K562 (cell line): ENCODE data around the gene TSHR. TPM values are rescaled to one million over a fixed set of nuclear protein-coding genes. Genes with fewer than 3 reads are reported as not detected.

Source experiments
- ATAC-seq: fragments of 200-7000 bp; cut with Tn5 transposase; 3 replicates; pipeline ENCODE4 v1.9.1; 2020; ENCODE audit warnings: moderate library complexity
- BruUV-seq: library from RNA; stranded (reverse); fragments of 400-500 nt; replicated peaks from 2 replicates; lab custom pipeline; 2021; lab: Mats Ljungman, UMichigan
- CTCF ChIA-PET: fragments of 300-600 bp; formaldehyde crosslinking; extraction: SDS; loops from one replicate; lab custom pipeline; 2021; ENCODE audit warnings: low intra/inter-chr PET ratio; lab: Yijun Ruan, JAX
- POLR2A ChIA-PET: fragments of 300-600, 350-650 bp; sonication (Branson Sonifier 250); formaldehyde crosslinking; extraction: SDS; loops from one replicate; lab custom pipeline; 2021; ENCODE audit warnings: antibody characterized with exemption, inconsistent platforms; lab: Yijun Ruan, JAX
- DNase-seq, 4 experiments: peaks; one replicate each; pipeline versions ENCODE4 v3.0.0 to v3.0.0-alpha.2; 2011 to 2018; ENCODE audit warnings: low spot score in 3 of 4, mixed read lengths in 3 of 4; ENCODE audit errors: extremely low read depth in 1 of 4
- FAIRE-seq: peaks from 2 replicates; lab custom pipeline; 2011; peaks lifted over from hg19 to GRCh38; lab: Jason Lieb, UNC
- H2AFZ ChIP-seq: 2 replicates; pipeline ENCODE4 v1.6.0; 2011; ENCODE audit warnings: low read depth, low read length, control low read depth, inconsistent platforms
- H3K27ac ChIP-seq: fragments of 200-600 bp; 3 replicates; pipeline ENCODE4 v1.8.0; 2011; ENCODE audit warnings: low read depth, mild to moderate bottlenecking, control low read depth, inconsistent platforms, low read length, moderate library complexity, mixed read lengths; ENCODE audit errors: extremely low read depth
- H3K27me3 ChIP-seq, 2 experiments: fragments of 300-600 bp in 1 of 2; 2 replicates in 1 of 2; 3 replicates in 1 of 2; pipeline versions ENCODE4 v1.6.0 to v1.8.0; 2011; ENCODE audit warnings: inconsistent platforms in 2 of 2, low read length in 2 of 2, mild to moderate bottlenecking in 1 of 2, mixed read lengths in 1 of 2, moderate library complexity in 1 of 2; ENCODE audit not compliant: control insufficient read depth in 2 of 2, insufficient read depth in 2 of 2
- H3K36me3 ChIP-seq: fragments of 300-600 bp; 3 replicates; pipeline ENCODE4 v1.8.0; 2011; ENCODE audit warnings: mild to moderate bottlenecking, low read length, inconsistent platforms; ENCODE audit not compliant: control insufficient read depth, insufficient read depth
- H3K4me1 ChIP-seq, 2 experiments: fragments of 200-600 bp in 1 of 2; replicated peaks in 1 of 2; 2 replicates in 1 of 2; 3 replicates in 1 of 2; pipeline versions ENCODE4 v1.5.1 to v1.8.0; 2011; ENCODE audit warnings: inconsistent platforms in 2 of 2, low read length in 2 of 2, mild to moderate bottlenecking in 1 of 2, mixed read lengths in 1 of 2, moderate library complexity in 1 of 2; ENCODE audit not compliant: control insufficient read depth in 2 of 2, insufficient read depth in 2 of 2
- H3K4me2 ChIP-seq: 2 replicates; pipeline ENCODE4 v1.6.1; 2011; ENCODE audit warnings: low read length, control low read depth, inconsistent platforms, mixed read lengths; ENCODE audit not compliant: insufficient read depth
- H3K4me3 ChIP-seq: fragments of 200-600 bp; sonication (generic), shearing (Covaris generic); 2 replicates; pipeline ENCODE4 v1.5.1; 2016; ENCODE audit warnings: control low read depth, inconsistent platforms
- H3K79me2 ChIP-seq: fragments of 200-600 bp; 3 replicates; pipeline ENCODE4 v1.8.0; 2011; ENCODE audit warnings: low read length, inconsistent platforms; ENCODE audit not compliant: control insufficient read depth, insufficient read depth
- H3K9ac ChIP-seq, 2 experiments: 2 replicates each; pipeline versions ENCODE4 v1.6.0 to v1.6.1; 2011; ENCODE audit warnings: low read depth in 2 of 2, low read length in 2 of 2, control low read depth in 1 of 2, inconsistent platforms in 1 of 2, mild to moderate bottlenecking in 1 of 2, mixed read lengths in 1 of 2; ENCODE audit not compliant: insufficient read depth in 1 of 2
- H3K9me1 ChIP-seq: one replicate; pipeline ENCODE4 v1.6.0; 2011; ENCODE audit warnings: inconsistent platforms, mild to moderate bottlenecking, low read length, moderate library complexity; ENCODE audit not compliant: control insufficient read depth, insufficient read depth
- H3K9me3 ChIP-seq: replicated peaks from 2 replicates; pipeline ENCODE4 v1.5.1; 2011; ENCODE audit warnings: low read depth, low read length, inconsistent platforms; ENCODE audit not compliant: control insufficient read depth, insufficient read depth
- H4K20me1 ChIP-seq: replicated peaks from 2 replicates; pipeline ENCODE4 v1.6.1; 2011; ENCODE audit warnings: low read length, inconsistent platforms, mixed read lengths; ENCODE audit not compliant: control insufficient read depth, insufficient read depth
- CCAR2 ChIP-seq: fragments of 200-400 bp; formaldehyde crosslinking; IDR thresholded peaks from 2 replicates; pipeline ENCODE4 v1.6.1; 2017; ENCODE audit warnings: mild to moderate bottlenecking, low read depth, low read length
- DDX20 ChIP-seq: fragments of 450-650 bp; IDR thresholded peaks from 2 replicates; pipeline ENCODE4 v1.6.1; 2016; ENCODE audit warnings: missing genetic modification characterization, low read depth, mild to moderate bottlenecking, missing compliant biosample characterization, moderate library complexity
- ESRRA ChIP-seq: fragments of 450-650 bp; IDR thresholded peaks from 2 replicates; pipeline ENCODE4 v1.6.1; 2014; ENCODE audit warnings: low read depth, mild to moderate bottlenecking, moderate library complexity, borderline replicate concordance
- FOXP1 ChIP-seq: sonication (generic); formaldehyde crosslinking; IDR thresholded peaks from 2 replicates; pipeline ENCODE4 v1.8.0; 2022; ENCODE audit warnings: mild to moderate bottlenecking, missing genetic modification reagents
- LARP7 ChIP-seq: fragments of 450-650 bp; IDR thresholded peaks from 2 replicates; pipeline ENCODE4 v1.6.1; 2016
- MLLT1 ChIP-seq, 2 experiments: fragments of 450-650 bp; IDR thresholded peaks; 2 replicates each; pipeline ENCODE4 v1.6.1; 2016
- NFE2L1 ChIP-seq: fragments of 450-650 bp; IDR thresholded peaks from 2 replicates; pipeline ENCODE4 v1.6.1; 2016; ENCODE audit warnings: missing genetic modification characterization, low read depth, mild to moderate bottlenecking, missing compliant biosample characterization, moderate library complexity, borderline replicate concordance
- RNF2 ChIP-seq: sonication (generic); IDR thresholded peaks from 2 replicates; pipeline ENCODE4 v1.6.1; 2016
- SP1 ChIP-seq: sonication (generic); formaldehyde crosslinking; IDR thresholded peaks from 2 replicates; pipeline ENCODE4 v1.8.1; 2022; ENCODE audit warnings: mild to moderate bottlenecking, missing genetic modification reagents
- SREBF2 ChIP-seq: sonication (generic); formaldehyde crosslinking; IDR thresholded peaks from 2 replicates; pipeline ENCODE4 v1.4.0; 2020; ENCODE audit warnings: mild to moderate bottlenecking, missing genetic modification reagents
- STAT6 ChIP-seq: sonication (generic); formaldehyde crosslinking; IDR thresholded peaks from 2 replicates; pipeline ENCODE4 v1.8.1; 2023; ENCODE audit warnings: mild to moderate bottlenecking, missing genetic modification reagents
- ZNF518B ChIP-seq: fragments of 250-450 bp; sonication (Bioruptor Pico); IDR thresholded peaks from 2 replicates; pipeline ENCODE4 v1.5.0; 2021; ENCODE audit warnings: mild to moderate bottlenecking, moderate library complexity
- ZNF699 ChIP-seq: fragments of 250-450 bp; sonication (Bioruptor Pico); IDR thresholded peaks from 2 replicates; pipeline ENCODE4 v1.8.0; 2021; ENCODE audit warnings: mild to moderate bottlenecking, moderate library complexity; ENCODE audit not compliant: insufficient replicate concordance
- ZNF778 ChIP-seq: fragments of 450-650 bp; formaldehyde crosslinking; IDR thresholded peaks from 2 replicates; pipeline ENCODE4 v1.4.0; 2020; ENCODE audit warnings: mild to moderate bottlenecking, moderate library complexity
- WGBS: fragments of 100-300 bp; shearing (Covaris generic); methylation state at CpG from one replicate; pipeline ENCODE4 v1.1.6; 2016; ENCODE audit warnings: low coverage, mixed read lengths; ENCODE audit not compliant: insufficient coverage; ENCODE audit errors: missing lambda C conversion rate; 5-methylcytosine and 5-hydroxymethylcytosine counted together
- in situ Hi-C: fragments of 300-500 bp; cut with MboI; formaldehyde crosslinking; loops from 4 replicates; pipeline ENCODE4 v1.15.0; 2018; ENCODE audit warnings: inconsistent platforms, mixed read lengths
- intact Hi-C: fragments of 100-400 bp; cut with micrococcal nuclease; formaldehyde crosslinking; loops from 2 replicates; pipeline ENCODE4 v1.14.2; 2022
- polyA plus RNA-seq, 8 experiments: library from polyadenylated mRNA; depleted of rRNA in 4 of 8; stranded (reverse) in 5 of 8; unstranded in 3 of 8; fragments of >200 nt; fragmentation: Nextera tagmentation in 2 of 8; fragmentation: Illumina TruSeq in 1 of 8; extraction: Ambion mirVana in 2 of 8; extraction: Trizol in 1 of 8; gene quantifications; 2 replicates each; pipeline versions ENCODE4 v1.2.1 to v1.2.3, GENCODE V29; 2011 to 2014; ENCODE audit warnings: inconsistent platforms in 1 of 8, missing spikeins in 1 of 8
- total RNA-seq, 7 experiments: library from RNA; depleted of rRNA in 6 of 7; stranded (reverse); fragments of >200 nt in 6 of 7; fragmentation: Illumina TruSeq in 2 of 7; extraction: Trizol in 2 of 7; gene quantifications; 2 replicates each; pipeline versions ENCODE4 v1.2.1 to v1.2.3, GENCODE V29; 2011 to 2021; ENCODE audit warnings: low replicate concordance in 1 of 7
- TF ChIP-seq, protein P1 (sequence below): IDR thresholded peaks from 3 replicates; pipeline ENCODE4 v1.6.1; 2011; ENCODE audit warnings: borderline replicate concordance, mild to moderate bottlenecking; ENCODE audit not compliant: insufficient read length, insufficient read depth

TSHR gene
- total and polyA plus RNA-seq, 9 of the 15 experiments (the other 6 are each of a cell fraction or from before 2014, with no cell fraction given) = 0.01 to 0.10 TPM; not detected in 7

- WGBS = 100% methylated on average over 1 of the region's 2 CpGs
- no peak for TF ChIP-seq ZNF699 (CRISPR knock-in tag)
- no peak for TF ChIP-seq STAT6
- no peak for TF ChIP-seq ZNF778 (CRISPR knock-in tag)
- TF ChIP-seq SP1 (CRISPR knock-in tag) = no peak
- TF ChIP-seq FOXP1 = no peak
- TF ChIP-seq NFE2L1 = no peak
- no peak for TF ChIP-seq ESRRA
- no peak for TF ChIP-seq SREBF2 (CRISPR knock-in tag)
- TF ChIP-seq MLLT1 (IDR thresholded peaks at IDR 0.05) = no peak
- no peak for TF ChIP-seq RNF2
- TF ChIP-seq ZNF518B (CRISPR knock-in tag) = no peak
- no peak for TF ChIP-seq DDX20 (tag)
- TF ChIP-seq CCAR2 = no peak
- TF ChIP-seq, protein P1, sequence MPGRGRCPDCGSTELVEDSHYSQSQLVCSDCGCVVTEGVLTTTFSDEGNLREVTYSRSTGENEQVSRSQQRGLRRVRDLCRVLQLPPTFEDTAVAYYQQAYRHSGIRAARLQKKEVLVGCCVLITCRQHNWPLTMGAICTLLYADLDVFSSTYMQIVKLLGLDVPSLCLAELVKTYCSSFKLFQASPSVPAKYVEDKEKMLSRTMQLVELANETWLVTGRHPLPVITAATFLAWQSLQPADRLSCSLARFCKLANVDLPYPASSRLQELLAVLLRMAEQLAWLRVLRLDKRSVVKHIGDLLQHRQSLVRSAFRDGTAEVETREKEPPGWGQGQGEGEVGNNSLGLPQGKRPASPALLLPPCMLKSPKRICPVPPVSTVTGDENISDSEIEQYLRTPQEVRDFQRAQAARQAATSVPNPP = no peak
- TF ChIP-seq LARP7 = no peak
Measured at GRCh38 chr14:81179631-81180030, 224.2 kb downstream of the TSHR start.

More at GRCh38 chr14:81179631-81180030, 224.2 kb downstream of the TSHR start:
- in situ Hi-C loops = no loop called here
- Histone ChIP-seq H3K36me3 (peaks cover 52% of the 10 kb centered on the region), H3K79me2 (no peaks in the 10 kb centered on the region; the same call in 2 of the 3 replicates), H2AFZ (no peak overlapping the region), H3K9me1 (no peaks in the 10 kb centered on the region), H3K4me2 (no peak overlapping the region), H3K9me3 (no peaks in the 10 kb centered on the region), H3K4me1 (no peaks in the 10 kb centered on the region), H3K9ac (no peak overlapping the region), H3K27ac (no peak overlapping the region), H3K4me3 (no peak overlapping the region), H3K27me3 (no peaks in the 10 kb centered on the region), H4K20me1 (no peaks in the 10 kb centered on the region)
- ChIA-PET CTCF (no interaction called here), POLR2A (interaction anchor here (0.6 to 1.9 kb wide), 4 partner anchors 9 to 338 kb away, joined by 3 to 4 read pairs (median 3); no protein-coding TSS in a partner anchor)
- FAIRE-seq (no peak), ATAC-seq (no peak), DNase-seq (no peak)
- no TSS peak for BruUV-seq
- intact Hi-C loops = no loop called here
